Smooth muscle cell (in vitro differentiated cells): Measurements from ENCODE around the gene FLVCR2. TPM values are rescaled to one million over a fixed set of nuclear protein-coding genes. Genes with fewer than 3 reads are reported as not detected.
A peak's percentile ranks its signal among the peaks of the same experiment; 100 is the strongest.

ENCODE experiments used
- DNase-seq: peaks from one replicate; lab custom pipeline; 2025; ENCODE audit not compliant: unreplicated experiment; lab: John Stamatoyannopoulos, UW
- H2AFZ ChIP-seq: fragments of 200-600 bp; sonication (generic); 2 replicates; pipeline ENCODE4 v1.6.0; 2016; ENCODE audit warnings: antibody characterized with exemption, low read depth, mild to moderate bottlenecking
- H3F3A ChIP-seq: fragments of 200-600 bp; sonication (generic); 2 replicates; pipeline ENCODE4 v1.6.0; 2017; ENCODE audit warnings: antibody characterized with exemption, low read depth
- H3K27ac ChIP-seq: fragments of 200-600 bp; sonication (generic); 2 replicates; pipeline ENCODE4 v1.5.1; 2016; ENCODE audit warnings: low read depth, mild to moderate bottlenecking
- H3K27me3 ChIP-seq: fragments of 200-600 bp; sonication (generic); 2 replicates; pipeline ENCODE4 v1.6.1; 2016; ENCODE audit warnings: low read depth, mild to moderate bottlenecking
- H3K36me3 ChIP-seq: fragments of 200-600 bp; sonication (generic); 2 replicates; pipeline ENCODE4 v1.5.1; 2016; ENCODE audit warnings: low read depth
- H3K4me1 ChIP-seq: fragments of 200-600 bp; sonication (generic); 2 replicates; pipeline ENCODE4 v1.5.1; 2016; ENCODE audit warnings: low read depth
- H3K4me2 ChIP-seq: fragments of 200-600 bp; sonication (generic); 2 replicates; pipeline ENCODE4 v1.6.0; 2016; ENCODE audit warnings: mild to moderate bottlenecking
- H3K4me3 ChIP-seq: fragments of 200-600 bp; sonication (generic); 2 replicates; pipeline ENCODE4 v1.5.1; 2016; ENCODE audit warnings: mild to moderate bottlenecking
- H3K79me2 ChIP-seq: fragments of 200-600 bp; sonication (generic); 2 replicates; pipeline ENCODE4 v1.6.0; 2016; ENCODE audit warnings: low read depth, mild to moderate bottlenecking
- H3K9ac ChIP-seq: fragments of 200-600 bp; sonication (generic); 2 replicates; pipeline ENCODE4 v1.6.0; 2016; ENCODE audit warnings: low read depth
- H3K9me3 ChIP-seq: fragments of 200-600 bp; sonication (generic); replicated peaks from 2 replicates; pipeline ENCODE4 v1.5.1; 2016; ENCODE audit warnings: low read depth
- H4K20me1 ChIP-seq: fragments of 200-600 bp; sonication (generic); 2 replicates; pipeline ENCODE4 v1.6.0; 2016; ENCODE audit warnings: low read depth
- CTCF ChIP-seq: fragments of 200-600 bp; sonication (generic); IDR thresholded peaks from 2 replicates; pipeline ENCODE4 v1.5.1; 2017; ENCODE audit warnings: borderline replicate concordance, mild to moderate bottlenecking, antibody characterized with exemption; ENCODE audit not compliant: insufficient read depth, poor library complexity, severe bottlenecking
- WGBS: methylation state at CpG from one replicate; pipeline ENCODE4 v1.1.7; 2016; ENCODE audit warnings: low lambda C conversion rate; 5-methylcytosine and 5-hydroxymethylcytosine counted together
- polyA plus RNA-seq: library from polyadenylated mRNA; unstranded; fragments of >200 nt; fragmentation: Nextera tagmentation; extraction: Ambion mirVana; gene quantifications from 2 replicates; pipeline ENCODE4 v1.2.1, GENCODE V29; 2016
- total RNA-seq: library from RNA; depleted of rRNA; stranded (reverse); fragments of >200 nt; gene quantifications from 2 replicates; pipeline ENCODE4 v1.2.3, GENCODE V29; 2014

Gene FLVCR2
- total and polyA plus RNA-seq, 2 experiments from 2014 or later, result 3.0 to 13.3 TPM

- H3K79me2 ChIP-seq, result no peaks in the 10 kb centered on the region
- peak overlapping the region; percentile 85 for H3K27ac ChIP-seq
- peaks cover 8% of the 10 kb centered on the region for H3F3A ChIP-seq
- H3K4me2 ChIP-seq, result peak overlapping the region; percentile 40
- H4K20me1 ChIP-seq, result no peaks in the 10 kb centered on the region
- H3K4me1 ChIP-seq, result peaks cover 16% of the 10 kb centered on the region
- H3K27me3 ChIP-seq, result no peaks in the 10 kb centered on the region
- H3K4me3 ChIP-seq, result no peak overlapping the region
- TF ChIP-seq CTCF, result no peak
- H3K36me3 ChIP-seq, result no peaks in the 10 kb centered on the region
- no peak overlapping the region for H2AFZ ChIP-seq
- WGBS, result 50% methylated on average over 13 of the region's 13 CpGs
- no peak for DNase-seq
- H3K9ac ChIP-seq, result peak overlapping the region; percentile 27
- no peaks in the 10 kb centered on the region for H3K9me3 ChIP-seq
These were observed 57.8 kb downstream of the FLVCR2 start for GRCh38 chr14:75636100-75636692.

- Histone ChIP-seq H4K20me1 (no peaks in the 10 kb centered on the region), H3F3A (peaks cover 4% of the 10 kb centered on the region), H2AFZ (no peak overlapping the region), H3K4me2 (no peak overlapping the region), H3K9ac (no peak overlapping the region), H3K36me3 (no peaks in the 10 kb centered on the region), H3K9me3 (no peaks in the 10 kb centered on the region), H3K79me2 (no peaks in the 10 kb centered on the region), H3K4me3 (no peak overlapping the region), H3K4me1 (peaks cover 5% of the 10 kb centered on the region), H3K27ac (no peak overlapping the region), H3K27me3 (no peaks in the 10 kb centered on the region)
- 74% methylated on average over 3 of the region's 3 CpGs for WGBS
- DNase-seq, result no peak
- no peak for TF ChIP-seq CTCF
These were observed 62.5 kb downstream of the FLVCR2 start for GRCh38 chr14:75640876-75641275.

- Histone ChIP-seq H3K9me3 (no peaks in the 10 kb centered on the region), H3F3A (no peaks in the 10 kb centered on the region), H4K20me1 (no peaks in the 10 kb centered on the region), H3K4me3 (no peak overlapping the region), H3K27me3 (no peaks in the 10 kb centered on the region), H3K79me2 (no peaks in the 10 kb centered on the region), H3K36me3 (no peaks in the 10 kb centered on the region), H3K27ac (no peak overlapping the region), H3K9ac (no peak overlapping the region), H3K4me1 (no peaks in the 10 kb centered on the region), H2AFZ (no peak overlapping the region), H3K4me2 (no peak overlapping the region)
- 69% methylated on average over 4 of the region's 4 CpGs for WGBS
- DNase-seq, result no peak
- TF ChIP-seq CTCF, result no peak
These were observed 65.6 kb downstream of the FLVCR2 start for GRCh38 chr14:75643985-75644384.

GRCh38 chr14:75645056-75645455, 66.6 kb downstream of the FLVCR2 start:
- TF ChIP-seq CTCF, result no peak
- Histone ChIP-seq H2AFZ (no peak overlapping the region), H3K4me3 (no peak overlapping the region), H3K27me3 (no peaks in the 10 kb centered on the region), H3K4me2 (no peak overlapping the region), H3K27ac (no peak overlapping the region), H3K9ac (no peak overlapping the region), H3F3A (no peaks in the 10 kb centered on the region), H3K9me3 (no peaks in the 10 kb centered on the region), H3K36me3 (peaks cover under 1% of the 10 kb centered on the region), H3K4me1 (no peaks in the 10 kb centered on the region), H4K20me1 (no peaks in the 10 kb centered on the region), H3K79me2 (no peaks in the 10 kb centered on the region)
- no peak for DNase-seq
